Kidney epithelial cell (primary cell): Measurements from ENCODE around the gene GRIP1. TPM values are rescaled to one million over a fixed set of nuclear protein-coding genes. Genes with fewer than 3 reads are reported as not detected.

Experiments
- DNase-seq: peaks from one replicate; pipeline ENCODE4 v3.0.0-alpha.2; 2010; ENCODE audit warnings: low read depth
- H3K27me3 ChIP-seq: 2 replicates; pipeline ENCODE4 v1.6.0; 2011; ENCODE audit warnings: low read length; ENCODE audit not compliant: control insufficient read depth, insufficient read depth
- H3K36me3 ChIP-seq: 2 replicates; pipeline ENCODE4 v1.5.1; 2011; ENCODE audit warnings: low read length; ENCODE audit not compliant: control insufficient read depth, insufficient read depth
- H3K4me3 ChIP-seq: 2 replicates; pipeline ENCODE4 v1.5.1; 2011; ENCODE audit warnings: low read depth, mild to moderate bottlenecking, control low read depth, low read length
- CTCF ChIP-seq: IDR thresholded peaks from 2 replicates; pipeline ENCODE4 v1.5.1; 2011; ENCODE audit warnings: mild to moderate bottlenecking, moderate library complexity, low read length, control low read depth, inconsistent platforms; ENCODE audit not compliant: insufficient read depth, poor library complexity, severe bottlenecking
- total RNA-seq: library from RNA; depleted of rRNA; stranded (reverse); fragments of >200 nt; gene quantifications from 2 replicates; pipeline ENCODE4 v1.2.3, GENCODE V29; 2015

The GRIP1 gene
- total RNA-seq, 1 donor from 2014 or later: 4.2 TPM

GRCh38 chr12:66345956-66346355 is 332.9 kb downstream of the GRIP1 start:
- TF ChIP-seq CTCF: no peak
- DNase-seq: no peak

GRCh38 chr12:66345212-66345611 is 333.7 kb downstream of the GRIP1 start:
- no peaks in the 10 kb centered on the region for H3K27me3 ChIP-seq
- H3K4me3 ChIP-seq: no peak overlapping the region
- TF ChIP-seq CTCF: no peak
- no peak for DNase-seq
- H3K36me3 ChIP-seq: no peaks in the 10 kb centered on the region

More at GRCh38 chr12:66345956-66346355, 332.9 kb downstream of the GRIP1 start:
- no peak overlapping the region for H3K4me3 ChIP-seq
- H3K36me3 ChIP-seq: no peaks in the 10 kb centered on the region
- no peaks in the 10 kb centered on the region for H3K27me3 ChIP-seq

- Histone ChIP-seq H3K27me3 (no peaks in the 10 kb centered on the region), H3K36me3 (no peaks in the 10 kb centered on the region), H3K4me3 (no peak overlapping the region)
- no peak for DNase-seq
- TF ChIP-seq CTCF: no peak
Measured at GRCh38 chr12:66341126-66341525, 337.8 kb downstream of the GRIP1 start.

- TF ChIP-seq CTCF: no peak
- Histone ChIP-seq H3K4me3 (no peak overlapping the region), H3K36me3 (no peaks in the 10 kb centered on the region), H3K27me3 (no peaks in the 10 kb centered on the region)
- no peak for DNase-seq
Measured at GRCh38 chr12:66340131-66340530, 338.7 kb downstream of the GRIP1 start.

- DNase-seq: no peak
- no peak overlapping the region for H3K4me3 ChIP-seq
- no peaks in the 10 kb centered on the region for H3K36me3 ChIP-seq
- no peaks in the 10 kb centered on the region for H3K27me3 ChIP-seq
- no peak for TF ChIP-seq CTCF
Measured at GRCh38 chr12:66337381-66338010, 341.4 kb downstream of the GRIP1 start.

- Histone ChIP-seq H3K36me3 (no peaks in the 10 kb centered on the region), H3K4me3 (no peak overlapping the region), H3K27me3 (no peaks in the 10 kb centered on the region)
- no peak for DNase-seq
- TF ChIP-seq CTCF: no peak
Measured at GRCh38 chr12:66335746-66336145, 343.1 kb downstream of the GRIP1 start.
